Measurements from ENCODE around the gene CD99.

The CD99 gene

GRCh38 chrX:2676794-2677675 lies 14.1 kb upstream of the CD99 start:
- no peak for DNase-seq

DNA sequence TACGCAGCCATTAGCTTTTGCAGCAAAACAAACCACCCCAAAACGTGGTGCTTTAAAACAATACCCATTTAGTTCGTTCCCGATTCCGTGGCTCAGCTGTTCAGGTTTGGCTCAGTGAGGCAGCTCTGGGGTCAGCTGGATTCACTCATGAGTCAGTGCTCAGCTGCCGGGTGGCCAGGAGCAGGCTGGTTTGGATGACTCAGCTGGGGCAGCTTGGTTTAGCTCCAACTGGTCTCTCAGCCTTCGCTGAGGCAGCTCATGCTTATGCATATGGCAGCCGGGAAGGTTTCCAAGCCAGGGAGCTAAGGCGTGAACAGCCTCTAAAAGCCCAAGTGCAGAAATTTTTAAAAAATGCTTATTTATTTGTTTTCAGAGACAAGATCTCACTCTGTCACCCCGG lies 13.3 kb upstream of the CD99 start:
- DNase-seq: no peak

- DNase-seq: no peak
These were observed 12.5 kb upstream of the CD99 start for GRCh38 chrX:2678583-2678982.

DNA sequence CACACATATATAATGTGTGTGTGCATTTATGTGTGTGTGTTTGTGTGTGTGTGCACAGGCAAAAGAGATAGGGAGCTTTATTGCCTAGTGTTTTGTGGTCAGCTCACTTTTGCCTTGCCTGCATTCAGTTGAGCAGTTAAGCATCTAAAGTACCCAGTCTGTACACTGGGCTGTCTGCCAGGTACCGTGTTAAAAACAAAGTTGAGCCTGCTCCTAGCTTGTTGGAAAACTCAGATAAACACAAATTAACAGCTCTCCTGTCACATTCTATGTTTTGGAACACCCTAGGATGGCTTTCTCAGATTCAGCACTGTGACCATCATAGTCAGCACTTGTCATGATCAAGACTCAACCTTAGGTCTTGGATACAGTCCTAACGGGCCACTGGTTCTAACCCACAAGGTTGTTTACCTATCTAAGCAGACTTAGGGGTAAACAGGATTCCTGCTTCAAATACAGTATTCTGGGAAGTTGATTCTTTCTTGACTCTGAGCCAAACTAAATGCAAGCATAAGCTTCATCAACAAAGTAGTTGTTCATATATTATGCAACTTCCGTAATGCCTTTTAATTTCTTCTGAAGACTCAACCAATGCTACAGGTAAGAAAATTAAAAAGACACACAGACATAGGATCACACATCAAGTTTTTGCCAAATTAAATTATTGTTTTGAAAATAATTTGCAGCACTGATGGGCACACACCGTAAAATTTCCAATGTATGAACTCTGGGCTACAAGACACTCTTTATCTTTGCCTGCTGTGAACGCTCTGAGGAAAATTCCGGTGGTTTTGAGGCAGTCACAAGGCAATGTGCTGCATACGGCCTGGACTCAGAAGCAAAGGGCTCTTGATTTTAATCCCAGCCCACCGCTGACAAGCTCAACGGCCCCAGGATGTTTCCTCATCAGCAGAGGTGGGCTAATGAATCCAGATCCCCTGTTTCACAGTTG lies 11.3 kb upstream of the CD99 start:
- DNase-seq: no peak

DNA sequence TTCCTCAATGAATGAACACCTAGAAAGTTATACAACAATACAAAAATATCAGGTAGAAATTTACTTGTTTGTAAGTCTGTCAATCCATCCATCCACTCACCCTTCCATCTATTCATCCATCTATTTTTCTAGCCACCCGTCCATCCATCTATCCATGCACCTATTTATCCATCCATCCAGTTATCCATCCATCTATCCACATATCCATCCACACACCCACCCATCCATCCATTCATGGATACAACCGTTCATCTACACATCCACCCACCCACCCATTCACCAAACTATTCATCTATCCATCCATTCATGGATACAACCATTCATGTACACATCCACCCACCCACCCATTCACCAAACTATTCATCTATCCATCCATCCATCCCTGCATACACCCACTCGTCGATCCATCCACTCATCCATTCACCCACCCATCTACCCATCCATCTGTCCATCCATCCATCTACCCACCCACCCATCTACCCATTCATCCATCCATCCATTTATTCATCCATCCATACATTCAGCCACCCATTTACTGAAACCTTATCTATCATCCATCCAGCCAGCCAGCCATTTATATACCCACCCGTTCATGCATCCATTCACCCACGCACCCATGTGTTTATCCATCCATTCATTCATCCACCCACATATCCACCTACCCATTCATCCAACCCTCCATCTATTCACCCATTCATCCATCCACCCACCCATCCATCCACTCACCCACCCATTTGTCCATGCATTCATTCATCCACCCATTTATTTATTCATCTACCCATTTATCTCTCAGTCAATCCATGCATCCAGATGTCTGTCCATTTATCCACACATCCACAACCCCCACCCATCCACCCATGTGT lies 10.4 kb upstream of the CD99 start:
- DNase-seq: no peak

DNA sequence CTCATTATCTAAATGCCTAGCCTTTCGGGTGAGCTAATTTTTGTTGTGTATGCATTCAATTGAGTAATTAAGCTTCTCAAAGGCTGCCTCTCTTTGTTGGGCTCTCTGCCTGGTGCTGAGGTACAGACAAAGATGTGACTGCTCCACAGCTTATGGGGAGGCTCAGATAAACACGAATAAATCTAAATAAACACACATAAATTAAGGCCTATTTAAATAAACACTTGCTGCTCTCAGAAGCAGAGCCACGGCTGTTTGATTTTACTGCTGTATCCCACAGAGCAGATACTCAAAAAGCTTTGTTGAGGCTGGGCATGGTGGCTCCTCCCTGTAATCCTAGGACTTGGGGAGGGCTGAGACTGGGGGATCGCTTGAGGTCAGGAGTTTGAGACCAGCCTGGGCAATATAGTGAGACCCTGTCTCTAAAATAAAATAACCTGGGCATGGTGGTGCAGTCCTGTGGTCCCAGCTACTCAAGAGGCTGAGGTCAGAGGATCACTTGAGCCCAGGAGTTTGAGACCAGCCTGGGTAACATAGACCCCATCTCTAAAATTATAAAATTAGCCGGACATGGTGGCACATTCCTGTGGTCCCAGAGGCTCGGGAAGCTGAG lies 8.4 kb upstream of the CD99 start:
- no peak for DNase-seq

- no peak for DNase-seq
These were observed 6.8 kb upstream of the CD99 start for GRCh38 chrX:2684256-2684655.

DNA sequence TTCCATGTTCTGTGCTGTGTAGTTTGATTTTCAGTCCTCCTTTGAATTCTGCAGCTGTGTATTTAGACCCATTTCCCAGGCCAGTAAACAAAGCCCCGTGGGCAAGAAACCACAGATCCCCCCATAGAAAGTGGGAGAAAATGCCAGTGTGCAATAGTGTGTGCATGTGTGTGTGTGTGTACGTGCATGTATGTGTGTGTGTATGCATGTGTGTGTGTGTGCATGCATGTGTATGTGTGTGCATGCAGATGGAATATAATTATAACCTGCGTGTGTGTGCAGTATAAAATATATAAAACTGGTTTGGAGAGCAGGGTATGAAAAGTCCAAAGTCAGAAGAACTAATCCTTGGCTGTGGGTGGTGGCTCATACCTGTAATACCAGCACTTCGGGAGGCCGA lies 5.2 kb upstream of the CD99 start:
- no peak for DNase-seq

- no peak for DNase-seq
These were observed 1.1 kb upstream of the CD99 start for GRCh38 chrX:2689773-2690666.

DNA sequence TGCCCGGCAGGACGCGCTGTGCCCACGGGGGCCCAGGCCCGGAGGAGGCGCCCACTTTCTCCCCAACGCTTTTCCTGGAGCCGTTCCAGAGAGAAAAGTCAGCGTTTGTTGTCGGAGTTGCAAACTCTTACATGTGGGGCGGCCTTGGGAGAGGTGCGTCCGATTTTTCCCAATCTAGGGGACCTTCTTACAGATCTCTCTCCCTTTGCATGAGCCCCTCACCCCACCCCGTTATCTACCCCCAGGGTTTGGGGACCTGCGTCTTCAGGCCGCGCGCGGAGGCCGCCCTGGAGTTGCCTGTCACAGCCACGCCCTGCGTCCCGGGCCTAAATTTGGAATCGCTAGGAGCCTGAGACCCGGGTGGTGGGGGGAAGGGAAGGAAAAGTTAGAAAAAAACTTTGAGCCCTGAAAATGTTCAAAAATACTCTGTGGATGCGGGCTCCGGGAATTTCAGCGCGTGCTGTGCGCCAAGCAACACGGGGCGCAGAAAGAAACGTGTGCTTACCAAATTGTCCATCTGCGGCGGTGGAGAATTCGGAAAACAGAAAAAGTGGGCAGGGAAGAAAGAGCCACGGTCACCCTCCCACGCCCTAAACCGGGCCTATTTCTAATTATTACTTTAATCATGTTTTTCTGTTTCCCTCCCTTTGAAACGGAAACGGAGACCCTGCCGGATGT lies 587 bp downstream of the CD99 start:
- no peak for DNase-seq

- DNase-seq: no peak
These were observed 1.4 kb downstream of the CD99 start for GRCh38 chrX:2692221-2693112.

DNA sequence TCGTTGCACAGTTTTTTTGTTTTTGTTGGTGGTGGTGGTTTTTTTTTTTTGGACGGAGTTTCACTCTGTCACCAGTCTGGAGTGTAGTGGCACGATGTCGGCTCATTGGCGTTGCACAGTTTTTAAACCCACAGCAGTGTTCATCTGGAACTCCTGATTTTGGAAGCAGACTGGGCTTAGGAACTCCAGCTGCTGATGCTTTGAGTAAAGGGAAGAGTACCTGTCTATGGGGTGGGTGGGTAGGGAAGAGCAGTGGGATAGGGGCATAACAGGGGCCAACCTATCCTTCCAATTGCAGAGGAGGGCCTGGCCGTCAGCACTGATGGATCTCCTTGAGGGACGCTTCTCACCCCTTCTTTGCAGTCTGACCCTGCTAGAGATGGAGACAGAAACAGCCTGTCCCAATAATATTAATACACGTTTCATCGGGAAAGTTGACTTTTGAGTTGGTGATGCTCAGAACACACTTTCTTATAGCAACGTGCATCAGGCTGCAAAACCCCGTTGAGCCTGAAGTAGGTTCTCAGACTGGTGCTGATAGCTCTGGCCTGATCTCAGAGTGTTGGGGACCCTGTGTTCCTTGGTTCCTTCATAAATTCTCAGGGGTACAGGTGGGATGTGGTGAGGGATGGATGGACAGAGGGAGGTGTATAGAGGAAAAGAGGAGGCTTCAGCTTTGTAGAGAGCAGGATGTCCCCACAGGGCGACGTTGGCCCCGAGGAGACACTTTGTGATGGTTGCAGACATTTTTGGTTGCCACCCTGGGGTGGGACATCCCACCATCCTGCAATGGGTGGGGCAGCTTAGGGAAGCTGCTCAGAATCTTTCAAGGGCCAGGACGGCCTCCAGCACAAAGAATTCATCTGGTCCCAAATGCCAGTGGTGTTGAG lies 2.3 kb downstream of the CD99 start:
- no peak for DNase-seq

DNA sequence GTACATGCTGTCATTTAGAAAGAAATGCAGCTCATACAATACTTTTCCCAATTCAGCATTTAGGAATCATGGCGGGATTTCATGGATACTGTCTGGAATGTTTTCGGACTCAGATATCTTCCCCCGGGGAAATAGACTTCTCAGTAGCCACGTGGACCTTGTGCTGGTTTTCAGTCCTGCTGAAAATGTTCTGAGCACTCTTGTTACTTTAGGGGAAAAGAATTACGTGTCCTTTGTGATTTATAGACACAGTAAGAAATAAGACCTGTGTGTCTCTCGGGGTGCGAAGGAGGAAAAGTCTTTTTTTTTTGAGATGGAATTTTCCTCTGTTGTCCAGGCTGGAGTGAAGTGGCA lies 3.8 kb downstream of the CD99 start:
- DNase-seq: no peak

GRCh38 chrX:2696698-2697215 lies 5.7 kb downstream of the CD99 start:
- no peak for DNase-seq

GRCh38 chrX:2697306-2697705 lies 6.2 kb downstream of the CD99 start:
- DNase-seq: no peak

DNA sequence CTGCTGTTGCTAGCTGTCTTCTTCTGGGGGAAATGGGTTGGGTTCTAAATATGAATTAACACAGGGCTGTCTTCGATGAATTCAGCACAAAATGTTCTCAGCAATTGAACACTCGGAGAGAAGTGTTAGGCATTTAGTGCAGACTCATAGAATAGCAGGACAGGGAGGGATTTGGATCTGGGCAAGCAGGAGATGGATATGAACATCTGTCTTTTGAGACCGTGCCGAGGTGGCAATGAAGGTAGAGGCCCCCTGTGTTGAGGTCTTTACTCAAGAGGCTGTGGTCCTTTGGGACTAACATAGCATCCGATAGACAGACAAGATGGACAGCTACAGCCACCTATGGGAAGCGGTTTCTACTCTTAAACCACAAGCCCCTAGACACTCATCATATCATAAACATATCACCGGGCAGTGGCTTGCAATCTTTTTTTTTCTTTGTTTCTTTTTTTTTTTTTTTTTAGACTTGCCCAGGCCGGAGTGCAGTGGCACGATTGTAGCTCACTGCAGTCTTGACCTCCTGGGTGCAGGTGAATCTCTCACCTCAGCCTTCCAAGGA lies 6.7 kb downstream of the CD99 start:
- no peak for DNase-seq

DNA sequence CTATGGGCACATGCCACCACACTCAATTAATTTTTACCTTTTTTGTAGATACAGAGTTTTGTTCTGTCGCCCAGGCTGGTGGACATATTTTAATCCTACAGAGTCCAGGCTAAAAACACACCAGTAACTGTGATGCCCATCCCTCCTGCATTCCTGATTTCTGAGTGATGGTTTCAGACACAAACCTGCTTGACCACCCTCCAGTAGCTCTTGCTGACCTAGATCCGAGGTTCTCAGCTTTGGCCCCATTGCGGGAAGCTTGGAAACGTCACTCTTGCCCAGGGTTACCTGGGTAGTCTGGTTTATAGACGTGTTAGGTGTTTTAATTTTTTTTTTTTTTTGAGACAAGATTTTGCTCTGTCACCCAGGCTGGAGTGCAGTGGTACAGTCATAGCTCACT lies 7.5 kb downstream of the CD99 start:
- DNase-seq: no peak

- no peak for DNase-seq
These were observed 8.9 kb downstream of the CD99 start for GRCh38 chrX:2699959-2700358.
